OCI-LY3 (cell line): ENCODE data around the gene TOPORS.

Experiments
- H2AFZ ChIP-seq: fragments of 200-600, 300-600 bp; shearing (Covaris generic); 2 replicates; pipeline ENCODE4 v1.6.0; 2014; ENCODE audit warnings: antibody characterized with exemption, low read depth, low read length
- H3K27ac ChIP-seq: fragments of 200-600, 300-600 bp; sonication (generic); 2 replicates; pipeline ENCODE4 v1.5.1; 2014; ENCODE audit warnings: mild to moderate bottlenecking, low read length, moderate library complexity, mixed read lengths
- H3K27me3 ChIP-seq: fragments of 200-600, 300-600 bp; sonication (generic); 2 replicates; pipeline ENCODE4 v1.6.1; 2014; ENCODE audit warnings: low read depth, low read length, mixed read lengths
- H3K36me3 ChIP-seq: fragments of 200-600, 300-600 bp; sonication (generic); replicated peaks from 2 replicates; pipeline ENCODE3; 2014; ENCODE audit warnings: low read depth, low read length, mixed read lengths
- H3K4me1 ChIP-seq: fragments of 300-600, 200-600 bp; sonication (generic); 2 replicates; pipeline ENCODE4 v1.6.1; 2014; ENCODE audit warnings: low read length, mixed read lengths
- H3K4me2 ChIP-seq: fragments of 200-600, 300-600 bp; sonication (generic); 2 replicates; pipeline ENCODE4 v1.6.1; 2014; ENCODE audit warnings: low read length, mixed read lengths
- H3K4me3 ChIP-seq: fragments of 300-600, 200-600 bp; sonication (generic); 2 replicates; pipeline ENCODE4 v1.5.1; 2014; ENCODE audit warnings: antibody characterized with exemption, mild to moderate bottlenecking, low read length, moderate library complexity
- H3K79me2 ChIP-seq: fragments of 300-600, 200-600 bp; shearing (Covaris generic); 2 replicates; pipeline ENCODE4 v1.6.1; 2014; ENCODE audit warnings: mild to moderate bottlenecking, low read length, mixed read lengths
- H3K9ac ChIP-seq: fragments of 300-600, 200-600 bp; shearing (Covaris generic); 2 replicates; pipeline ENCODE4 v1.6.0; 2014; ENCODE audit warnings: mild to moderate bottlenecking, low read length, moderate library complexity
- H3K9me3 ChIP-seq: fragments of 200-600, 300-600 bp; shearing (Covaris generic); 2 replicates; pipeline ENCODE4 v1.6.1; 2014; ENCODE audit warnings: low read length, mixed read lengths; ENCODE audit not compliant: insufficient read depth
- H4K20me1 ChIP-seq: fragments of 200-600, 300-600 bp; sonication (generic); 2 replicates; pipeline ENCODE4 v1.6.1; 2016; ENCODE audit warnings: low read length, mixed read lengths; ENCODE audit not compliant: insufficient read depth
- EZH2phosphoT487 ChIP-seq: fragments of 200-600 bp; shearing (Covaris generic); IDR thresholded peaks from 2 replicates; pipeline ENCODE4 v1.6.1; 2018; ENCODE audit warnings: antibody characterized with exemption, mixed run types, low read depth
- TF ChIP-seq, protein P1 (sequence below): fragments of 200-600, 300-600 bp; sonication (generic); IDR thresholded peaks from 2 replicates; pipeline ENCODE4 v1.5.1; 2014; ENCODE audit warnings: antibody characterized with exemption, low read length, low read depth

Gene TOPORS

DNA sequence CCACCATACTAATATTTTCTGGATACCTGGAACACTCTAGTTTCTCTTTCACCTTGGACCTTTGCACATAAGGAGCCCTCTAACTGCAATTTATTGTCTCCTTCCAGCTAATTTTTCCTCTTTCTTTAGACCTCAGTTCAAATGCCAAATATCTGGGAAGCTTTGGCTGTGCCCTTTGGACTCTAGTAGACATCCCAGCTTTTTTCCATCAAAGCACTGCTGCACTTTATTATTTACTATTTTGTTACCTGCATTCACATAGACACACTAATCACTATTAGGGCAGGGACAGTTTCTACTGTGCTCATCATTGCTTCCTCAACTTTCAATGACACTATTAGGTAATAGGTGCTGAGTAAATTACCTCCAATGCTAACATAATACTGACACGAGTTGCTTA, 28.5 kb downstream of the TOPORS start:
- H3K27me3 ChIP-seq, result no peaks in the 10 kb centered on the region
- H3K9me3 ChIP-seq, result no peaks in the 10 kb centered on the region
- H3K9ac ChIP-seq, result no peak overlapping the region
- no peak overlapping the region for H3K4me3 ChIP-seq
- no peak overlapping the region for H3K27ac ChIP-seq
- H2AFZ ChIP-seq, result no peak overlapping the region
- TF ChIP-seq EZH2phosphoT487, result no peak
- TF ChIP-seq, protein P1, sequence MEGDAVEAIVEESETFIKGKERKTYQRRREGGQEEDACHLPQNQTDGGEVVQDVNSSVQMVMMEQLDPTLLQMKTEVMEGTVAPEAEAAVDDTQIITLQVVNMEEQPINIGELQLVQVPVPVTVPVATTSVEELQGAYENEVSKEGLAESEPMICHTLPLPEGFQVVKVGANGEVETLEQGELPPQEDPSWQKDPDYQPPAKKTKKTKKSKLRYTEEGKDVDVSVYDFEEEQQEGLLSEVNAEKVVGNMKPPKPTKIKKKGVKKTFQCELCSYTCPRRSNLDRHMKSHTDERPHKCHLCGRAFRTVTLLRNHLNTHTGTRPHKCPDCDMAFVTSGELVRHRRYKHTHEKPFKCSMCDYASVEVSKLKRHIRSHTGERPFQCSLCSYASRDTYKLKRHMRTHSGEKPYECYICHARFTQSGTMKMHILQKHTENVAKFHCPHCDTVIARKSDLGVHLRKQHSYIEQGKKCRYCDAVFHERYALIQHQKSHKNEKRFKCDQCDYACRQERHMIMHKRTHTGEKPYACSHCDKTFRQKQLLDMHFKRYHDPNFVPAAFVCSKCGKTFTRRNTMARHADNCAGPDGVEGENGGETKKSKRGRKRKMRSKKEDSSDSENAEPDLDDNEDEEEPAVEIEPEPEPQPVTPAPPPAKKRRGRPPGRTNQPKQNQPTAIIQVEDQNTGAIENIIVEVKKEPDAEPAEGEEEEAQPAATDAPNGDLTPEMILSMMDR, result no peak
- no peaks in the 10 kb centered on the region for H4K20me1 ChIP-seq
- no peak overlapping the region for H3K4me2 ChIP-seq
- peaks cover 2% of the 10 kb centered on the region for H3K36me3 ChIP-seq
- peaks cover 9% of the 10 kb centered on the region for H3K4me1 ChIP-seq
- H3K79me2 ChIP-seq, result no peaks in the 10 kb centered on the region

DNA sequence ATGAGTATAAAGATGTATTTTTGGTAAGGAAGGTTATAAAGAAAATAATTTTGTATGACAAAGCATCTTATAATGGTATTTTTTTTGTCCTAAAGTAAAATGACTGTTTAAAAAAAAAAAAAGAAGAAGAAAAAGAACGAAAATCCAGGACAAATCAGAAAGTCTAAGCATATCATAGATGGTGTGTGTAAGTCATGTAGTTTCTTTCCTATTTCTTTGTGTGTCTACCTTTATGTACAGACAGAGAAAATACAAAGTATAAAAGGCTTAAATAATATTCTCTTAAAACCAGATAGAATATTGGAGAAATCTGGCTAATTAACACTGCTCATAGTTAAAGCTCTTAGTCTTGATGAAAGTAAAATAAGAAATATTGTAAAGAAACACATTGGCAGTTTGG, 34.1 kb downstream of the TOPORS start:
- H4K20me1 ChIP-seq, result no peaks in the 10 kb centered on the region
- H3K27ac ChIP-seq, result no peak overlapping the region
- H3K4me1 ChIP-seq, result no peaks in the 10 kb centered on the region
- H3K36me3 ChIP-seq, result peaks cover 2% of the 10 kb centered on the region
- no peaks in the 10 kb centered on the region for H3K79me2 ChIP-seq
- no peaks in the 10 kb centered on the region for H3K27me3 ChIP-seq
- no peak overlapping the region for H3K4me3 ChIP-seq
- peaks cover 16% of the 10 kb centered on the region; the same call in 1 of the 2 replicates for H3K9me3 ChIP-seq
- TF ChIP-seq, protein P1, result no peak
- TF ChIP-seq EZH2phosphoT487, result no peak
- H2AFZ ChIP-seq, result no peak overlapping the region
- no peak overlapping the region for H3K9ac ChIP-seq
- no peak overlapping the region for H3K4me2 ChIP-seq

GRCh38 chr9:32516241-32516640, 36.1 kb downstream of the TOPORS start:
- no peak overlapping the region for H3K27ac ChIP-seq
- no peak overlapping the region for H3K4me2 ChIP-seq
- H2AFZ ChIP-seq, result no peak overlapping the region
- peaks cover 2% of the 10 kb centered on the region for H3K36me3 ChIP-seq
- no peaks in the 10 kb centered on the region for H3K27me3 ChIP-seq
- H3K9me3 ChIP-seq, result peaks cover 16% of the 10 kb centered on the region; the same call in 1 of the 2 replicates
- H4K20me1 ChIP-seq, result no peaks in the 10 kb centered on the region
- no peaks in the 10 kb centered on the region for H3K4me1 ChIP-seq
- H3K4me3 ChIP-seq, result no peak overlapping the region
- TF ChIP-seq, protein P1, result no peak
- TF ChIP-seq EZH2phosphoT487, result no peak
- no peaks in the 10 kb centered on the region for H3K79me2 ChIP-seq
- H3K9ac ChIP-seq, result no peak overlapping the region

GRCh38 chr9:32508728-32509127, 43.7 kb downstream of the TOPORS start:
- Histone ChIP-seq H3K9me3 (no peaks in the 10 kb centered on the region), H3K9ac (no peak overlapping the region), H3K4me1 (no peaks in the 10 kb centered on the region), H3K4me3 (no peak overlapping the region), H3K27me3 (no peaks in the 10 kb centered on the region), H3K4me2 (no peak overlapping the region), H3K27ac (no peak overlapping the region), H4K20me1 (no peaks in the 10 kb centered on the region), H3K79me2 (no peaks in the 10 kb centered on the region), H3K36me3 (no peaks in the 10 kb centered on the region), H2AFZ (no peak overlapping the region)
- no peak for TF ChIP-seq EZH2phosphoT487
- TF ChIP-seq, protein P1, result no peak
